GM12801 (cell line): ENCODE results near the gene GALNT16.

ENCODE experiments used
- TF ChIP-seq, protein P1 (sequence below): IDR thresholded peaks from one replicate; pipeline ENCODE4 v1.5.1; 2011; ENCODE audit warnings: control low read depth; ENCODE audit not compliant: insufficient read length; ENCODE audit errors: extremely low read depth

GALNT16 gene

GRCh38 chr14:69335371-69335771 is 75.4 kb downstream of the GALNT16 start:
- TF ChIP-seq, protein P1, sequence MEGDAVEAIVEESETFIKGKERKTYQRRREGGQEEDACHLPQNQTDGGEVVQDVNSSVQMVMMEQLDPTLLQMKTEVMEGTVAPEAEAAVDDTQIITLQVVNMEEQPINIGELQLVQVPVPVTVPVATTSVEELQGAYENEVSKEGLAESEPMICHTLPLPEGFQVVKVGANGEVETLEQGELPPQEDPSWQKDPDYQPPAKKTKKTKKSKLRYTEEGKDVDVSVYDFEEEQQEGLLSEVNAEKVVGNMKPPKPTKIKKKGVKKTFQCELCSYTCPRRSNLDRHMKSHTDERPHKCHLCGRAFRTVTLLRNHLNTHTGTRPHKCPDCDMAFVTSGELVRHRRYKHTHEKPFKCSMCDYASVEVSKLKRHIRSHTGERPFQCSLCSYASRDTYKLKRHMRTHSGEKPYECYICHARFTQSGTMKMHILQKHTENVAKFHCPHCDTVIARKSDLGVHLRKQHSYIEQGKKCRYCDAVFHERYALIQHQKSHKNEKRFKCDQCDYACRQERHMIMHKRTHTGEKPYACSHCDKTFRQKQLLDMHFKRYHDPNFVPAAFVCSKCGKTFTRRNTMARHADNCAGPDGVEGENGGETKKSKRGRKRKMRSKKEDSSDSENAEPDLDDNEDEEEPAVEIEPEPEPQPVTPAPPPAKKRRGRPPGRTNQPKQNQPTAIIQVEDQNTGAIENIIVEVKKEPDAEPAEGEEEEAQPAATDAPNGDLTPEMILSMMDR: no peak

DNA sequence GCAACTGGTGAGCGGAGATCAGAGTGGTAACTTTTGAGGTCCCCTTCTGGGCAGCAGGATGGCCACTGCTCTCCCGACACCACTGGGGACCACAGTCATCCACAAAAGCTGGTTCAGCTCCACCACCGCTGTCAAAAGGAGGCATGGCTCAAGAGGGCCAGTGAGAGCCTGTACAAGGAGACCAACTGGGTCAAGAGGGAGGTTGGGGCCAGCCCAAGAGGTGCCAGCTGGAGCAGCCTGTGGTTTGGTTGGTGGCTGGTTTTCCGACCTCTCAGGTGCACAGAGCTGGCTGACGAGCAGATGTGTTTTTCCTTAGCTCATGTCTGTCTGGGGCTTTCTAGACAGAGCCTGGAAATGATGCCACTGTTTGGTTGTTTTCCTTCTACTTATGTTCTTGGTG is 78.0 kb downstream of the GALNT16 start:
- TF ChIP-seq, protein P1: no peak

GRCh38 chr14:69339426-69339825 is 79.5 kb downstream of the GALNT16 start:
- TF ChIP-seq, protein P1: no peak

DNA sequence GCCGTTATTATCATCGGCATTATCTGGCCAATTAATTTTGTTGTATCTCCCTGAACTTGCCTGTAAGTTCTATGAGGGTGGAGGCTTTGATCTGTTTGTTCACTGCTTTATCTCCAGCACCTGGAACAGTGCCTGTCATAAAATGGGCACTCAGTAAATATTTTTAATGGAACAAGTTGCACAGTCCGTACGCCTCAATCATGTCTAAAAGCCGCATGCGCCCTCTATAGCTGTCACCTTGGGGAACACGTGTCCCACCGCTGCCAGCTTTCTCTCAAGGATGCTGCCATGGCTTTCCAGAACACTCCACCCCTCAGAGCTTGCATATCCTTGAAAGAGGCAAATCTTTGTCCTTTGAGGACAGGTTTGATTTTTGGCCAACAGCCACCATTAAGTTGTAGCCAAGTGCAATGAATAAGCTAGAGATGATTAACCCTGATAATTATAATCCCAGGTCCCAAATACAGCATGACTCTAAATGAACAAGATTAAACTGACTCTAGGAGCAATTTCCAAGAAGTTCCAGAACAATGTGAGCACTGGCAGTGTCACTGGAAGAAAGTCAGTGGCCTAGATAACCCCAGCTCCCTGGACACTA is 83.1 kb downstream of the GALNT16 start:
- TF ChIP-seq, protein P1: no peak

- TF ChIP-seq, protein P1: no peak
Observed at GRCh38 chr14:69344171-69344570, 84.2 kb downstream of the GALNT16 start.

DNA sequence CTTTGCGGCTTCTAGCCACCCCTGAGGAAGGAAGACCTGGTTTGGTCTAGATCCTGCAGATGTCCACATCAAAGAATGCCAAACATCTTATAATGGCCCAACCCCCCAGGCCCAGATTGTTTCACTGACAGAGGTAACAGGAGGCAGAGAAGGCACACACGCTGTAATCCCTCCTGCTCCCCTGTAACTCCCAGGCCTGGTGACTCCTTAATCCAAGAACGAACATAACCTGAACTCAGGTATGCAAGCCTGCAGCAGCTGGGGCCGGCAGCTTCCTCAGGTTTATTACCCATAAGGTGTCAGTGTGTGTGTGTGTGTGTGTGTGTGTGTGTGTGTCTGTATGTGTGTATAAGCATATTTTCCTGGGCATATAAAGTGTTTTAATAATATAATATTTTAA is 85.4 kb downstream of the GALNT16 start:
- TF ChIP-seq, protein P1: no peak

GRCh38 chr14:69346710-69347109 is 86.8 kb downstream of the GALNT16 start:
- TF ChIP-seq, protein P1: no peak
